Measurements from ENCODE around the gene IP6K3. TPM values are rescaled to one million over a fixed set of nuclear protein-coding genes. Genes with fewer than 3 reads are reported as not detected.
A peak's percentile ranks its signal among the peaks of the same experiment; 100 is the strongest.

Gene IP6K3
- total and polyA plus RNA-seq, 5 donors: 10.0 to 44.4 (median 26.1) TPM

- 69% methylated on average over 5 of the region's 5 CpGs for WGBS
- peak; percentile 55 to 59 for ATAC-seq
- H3K27ac ChIP-seq (ENCODE audit: low read length): peak overlapping the region; percentile 61
- DNase-seq: peak in 1 of 3 donors; percentile 44
- H3K9me3 ChIP-seq (ENCODE audit: control insufficient read depth, low read length): no peaks in the 10 kb centered on the region
- no peak overlapping the region for H3K4me3 ChIP-seq (ENCODE audit: low read length)
- H3K27me3 ChIP-seq (ENCODE audit: control insufficient read depth, insufficient read depth): no peaks in the 10 kb centered on the region
- intact Hi-C loops (cut with DNase I): no loop called here
- peaks cover 10% of the 10 kb centered on the region for H3K4me1 ChIP-seq (ENCODE audit: control insufficient read depth, insufficient read depth, low read length)
Measured at GRCh38 chr6:33722103-33722623, 24.5 kb downstream of the IP6K3 start.

GRCh38 chr6:33721508-33721907 is 25.2 kb downstream of the IP6K3 start:
- Histone ChIP-seq H3K27ac (ENCODE audit: low read length) (no peak overlapping the region), H3K27me3 (ENCODE audit: control insufficient read depth, insufficient read depth) (no peaks in the 10 kb centered on the region), H3K4me3 (ENCODE audit: low read length) (no peak overlapping the region), H3K9me3 (ENCODE audit: control insufficient read depth, low read length) (no peaks in the 10 kb centered on the region), H3K4me1 (ENCODE audit: control insufficient read depth, insufficient read depth, low read length) (peaks cover 11% of the 10 kb centered on the region)
- intact Hi-C loops (cut with DNase I): no loop called here
- 58% methylated on average over 5 of the region's 5 CpGs for WGBS
- no peak for ATAC-seq
- DNase-seq: no peak

- Histone ChIP-seq H3K4me1 (ENCODE audit: control insufficient read depth, insufficient read depth, low read length) (peaks cover 11% of the 10 kb centered on the region), H3K9me3 (ENCODE audit: control insufficient read depth, low read length) (no peaks in the 10 kb centered on the region), H3K4me3 (ENCODE audit: low read length) (no peak overlapping the region), H3K27me3 (ENCODE audit: control insufficient read depth, insufficient read depth) (no peaks in the 10 kb centered on the region), H3K27ac (ENCODE audit: low read length) (no peak overlapping the region)
- intact Hi-C loops (cut with DNase I): no loop called here
- DNase-seq: no peak
- 97% methylated on average over 1 of the region's 1 CpG for WGBS
- no peak for ATAC-seq
Measured at GRCh38 chr6:33720998-33721397, 25.7 kb downstream of the IP6K3 start.

- DNase-seq (no peak), ATAC-seq (no peak)
- H3K27me3 ChIP-seq (ENCODE audit: control insufficient read depth, insufficient read depth): no peaks in the 10 kb centered on the region
- 79% methylated on average over 11 of the region's 11 CpGs for WGBS
- peaks cover 11% of the 10 kb centered on the region for H3K4me1 ChIP-seq (ENCODE audit: control insufficient read depth, insufficient read depth, low read length)
- intact Hi-C loops (cut with DNase I): loop anchor here in 1 of 4 donors (5.0 kb wide), 1 partner anchor 43 kb away; no protein-coding TSS in a partner anchor
- no peak overlapping the region for H3K27ac ChIP-seq (ENCODE audit: low read length)
- no peaks in the 10 kb centered on the region for H3K9me3 ChIP-seq (ENCODE audit: control insufficient read depth, low read length)
- H3K4me3 ChIP-seq (ENCODE audit: low read length): no peak overlapping the region
Measured at GRCh38 chr6:33719326-33719987, 27.2 kb downstream of the IP6K3 start.

GRCh38 chr6:33718713-33719112 is 28.0 kb downstream of the IP6K3 start:
- no peaks in the 10 kb centered on the region for H3K27me3 ChIP-seq (ENCODE audit: control insufficient read depth, insufficient read depth)
- no peak overlapping the region for H3K27ac ChIP-seq (ENCODE audit: low read length)
- no peaks in the 10 kb centered on the region for H3K9me3 ChIP-seq (ENCODE audit: control insufficient read depth, low read length)
- DNase-seq (no peak), ATAC-seq (no peak)
- 95% methylated on average over 2 of the region's 2 CpGs for WGBS
- no peak overlapping the region for H3K4me3 ChIP-seq (ENCODE audit: low read length)
- H3K4me1 ChIP-seq (ENCODE audit: control insufficient read depth, insufficient read depth, low read length): peaks cover 10% of the 10 kb centered on the region
- intact Hi-C loops (cut with DNase I): loop anchor here in 1 of 4 donors (5.0 kb wide), 1 partner anchor 44 kb away; no protein-coding TSS in a partner anchor

- Histone ChIP-seq H3K9me3 (ENCODE audit: control insufficient read depth, low read length) (no peaks in the 10 kb centered on the region), H3K27ac (ENCODE audit: low read length) (peak overlapping the region; percentile 21), H3K27me3 (ENCODE audit: control insufficient read depth, insufficient read depth) (no peaks in the 10 kb centered on the region), H3K4me3 (ENCODE audit: low read length) (no peak overlapping the region), H3K4me1 (ENCODE audit: control insufficient read depth, insufficient read depth, low read length) (peaks cover 8% of the 10 kb centered on the region)
- ATAC-seq: peak; percentile 13 to 54
- WGBS: 31% methylated on average over 6 of the region's 6 CpGs
- DNase-seq: peak in 2 of 3 donors; percentile 81 to 82
- intact Hi-C loops (cut with DNase I): loop anchor here in 1 of 4 donors (5.0 kb wide), 1 partner anchor 44 kb away; no protein-coding TSS in a partner anchor
Measured at GRCh38 chr6:33717934-33718455, 28.7 kb downstream of the IP6K3 start.

- ATAC-seq (no peak), DNase-seq (no peak)
- no peaks in the 10 kb centered on the region for H3K27me3 ChIP-seq (ENCODE audit: control insufficient read depth, insufficient read depth)
- no peak overlapping the region for H3K4me3 ChIP-seq (ENCODE audit: low read length)
- no peaks in the 10 kb centered on the region for H3K9me3 ChIP-seq (ENCODE audit: control insufficient read depth, low read length)
- intact Hi-C loops (cut with DNase I): loop anchor here in 1 of 4 donors (5.0 kb wide), 1 partner anchor 45 kb away; no protein-coding TSS in a partner anchor
- 89% methylated on average over 8 of the region's 8 CpGs for WGBS
- peaks cover 8% of the 10 kb centered on the region for H3K4me1 ChIP-seq (ENCODE audit: control insufficient read depth, insufficient read depth, low read length)
- H3K27ac ChIP-seq (ENCODE audit: low read length): peak overlapping the region; percentile 70
Measured at GRCh38 chr6:33716890-33717632, 29.6 kb downstream of the IP6K3 start.

GRCh38 chr6:33716379-33716778 is 30.3 kb downstream of the IP6K3 start:
- H3K4me1 ChIP-seq (ENCODE audit: control insufficient read depth, insufficient read depth, low read length): peaks cover 8% of the 10 kb centered on the region
- DNase-seq: no peak
- H3K4me3 ChIP-seq (ENCODE audit: low read length): no peak overlapping the region
- H3K9me3 ChIP-seq (ENCODE audit: control insufficient read depth, low read length): no peaks in the 10 kb centered on the region
- intact Hi-C loops (cut with DNase I): loop anchor here in 1 of 4 donors (5.0 kb wide), 1 partner anchor 46 kb away; no protein-coding TSS in a partner anchor
- ATAC-seq: no peak
- H3K27ac ChIP-seq (ENCODE audit: low read length): no peak overlapping the region
- no peaks in the 10 kb centered on the region for H3K27me3 ChIP-seq (ENCODE audit: control insufficient read depth, insufficient read depth)
- 84% methylated on average over 7 of the region's 7 CpGs for WGBS

- ATAC-seq (no peak), DNase-seq (no peak)
- no peaks in the 10 kb centered on the region for H3K27me3 ChIP-seq (ENCODE audit: control insufficient read depth, insufficient read depth)
- H3K9me3 ChIP-seq (ENCODE audit: control insufficient read depth, low read length): no peaks in the 10 kb centered on the region
- intact Hi-C loops (cut with DNase I): loop anchor here in 1 of 4 donors (5.0 kb wide), 1 partner anchor 48 kb away; no protein-coding TSS in a partner anchor
- 91% methylated on average over 7 of the region's 7 CpGs for WGBS
- peaks cover 16% of the 10 kb centered on the region for H3K4me1 ChIP-seq (ENCODE audit: control insufficient read depth, insufficient read depth, low read length)
- no peak overlapping the region for H3K27ac ChIP-seq (ENCODE audit: low read length)
- H3K4me3 ChIP-seq (ENCODE audit: low read length): no peak overlapping the region
Measured at GRCh38 chr6:33714385-33715040, 32.2 kb downstream of the IP6K3 start.

- H3K27me3 ChIP-seq (ENCODE audit: control insufficient read depth, insufficient read depth): no peaks in the 10 kb centered on the region
- DNase-seq: no peak
- no peak overlapping the region for H3K4me3 ChIP-seq (ENCODE audit: low read length)
- ATAC-seq: no peak
- intact Hi-C loops (cut with DNase I): loop anchor here in 1 of 4 donors (2.0 kb wide), 1 partner anchor 49 kb away; no protein-coding TSS in a partner anchor
- 83% methylated on average over 2 of the region's 2 CpGs for WGBS
- peaks cover 16% of the 10 kb centered on the region for H3K4me1 ChIP-seq (ENCODE audit: control insufficient read depth, insufficient read depth, low read length)
- H3K27ac ChIP-seq (ENCODE audit: low read length): no peak overlapping the region
- no peaks in the 10 kb centered on the region for H3K9me3 ChIP-seq (ENCODE audit: control insufficient read depth, low read length)
Measured at GRCh38 chr6:33713786-33714185, 32.9 kb downstream of the IP6K3 start.
